GM19395 (cell line): ENCODE measurements around the gene MEIOB.
"Not testable (repeated sequence)": the region's sequence is repeated elsewhere in the genome, so short reads cannot be mapped to it uniquely, and the experiment has no call there.

Experiments used
- ATAC-seq: cut with Tn5 transposase; IDR thresholded peaks from one replicate; pipeline ENCODE4 v1.9.1; 2021; ENCODE audit warnings: mild to moderate bottlenecking, moderate library complexity; ENCODE audit not compliant: unreplicated experiment

Gene MEIOB

DNA sequence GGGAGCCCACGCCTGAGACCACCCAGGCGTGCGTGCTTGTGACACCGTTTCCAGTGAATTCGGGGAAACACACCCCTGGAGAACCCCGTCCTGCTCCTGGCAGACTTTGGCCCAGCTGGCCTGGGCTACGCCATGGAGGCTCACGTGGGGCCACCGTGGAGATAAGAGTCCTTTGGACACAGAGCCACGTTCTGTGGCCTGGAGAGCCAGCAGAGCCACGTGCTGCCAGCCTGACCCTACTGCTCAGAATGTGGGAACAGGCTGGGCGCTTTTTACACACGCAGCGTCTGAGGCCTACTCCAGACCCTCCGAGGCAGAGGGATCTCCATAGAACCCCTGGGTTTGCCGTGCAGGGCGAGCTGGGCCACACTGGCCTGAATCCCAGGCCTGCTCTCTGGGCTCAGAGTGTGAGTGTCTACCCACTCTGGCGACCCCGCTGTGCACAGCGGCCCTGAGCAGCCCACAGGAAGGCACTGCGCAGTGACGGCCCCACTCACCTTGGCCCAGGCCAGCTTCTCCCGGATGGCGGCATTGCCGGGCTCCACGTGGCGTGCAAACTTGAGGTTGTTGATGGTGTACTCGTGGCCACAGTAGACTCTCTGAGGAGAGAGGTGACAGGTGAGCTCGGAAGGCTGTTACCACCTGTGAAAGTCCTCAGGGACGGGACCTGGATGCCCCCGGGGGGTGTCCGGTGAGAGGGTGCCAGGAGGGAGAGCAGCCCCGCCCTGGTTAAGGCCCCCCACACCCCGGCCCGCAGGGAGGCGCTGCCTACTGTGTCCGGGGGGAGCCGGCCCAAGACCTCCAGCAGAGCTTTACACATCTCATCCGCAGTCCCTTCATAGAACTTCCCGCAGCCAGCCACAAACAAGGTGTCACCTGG lies 55.3 kb downstream of the MEIOB start:
- no peak for ATAC-seq

DNA sequence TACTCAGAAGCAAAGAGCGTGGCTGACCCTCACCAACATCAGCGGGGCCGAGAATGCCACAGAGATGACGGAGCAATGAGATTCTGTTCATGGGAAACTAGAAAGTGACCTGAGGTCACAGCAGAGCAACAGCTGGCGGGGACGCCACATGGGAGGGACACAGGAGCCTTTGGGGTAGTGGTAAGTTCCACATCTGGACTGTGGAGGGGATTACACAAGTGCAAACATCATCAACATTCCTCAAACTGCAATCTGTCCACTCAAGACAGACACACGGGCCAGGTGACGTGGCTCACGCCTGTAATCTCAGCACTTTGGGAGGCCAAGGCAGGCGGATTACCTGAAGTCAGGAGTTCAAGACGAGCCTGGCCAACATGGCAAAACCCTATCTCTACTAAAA lies 56.5 kb downstream of the MEIOB start:
- no peak for ATAC-seq

DNA sequence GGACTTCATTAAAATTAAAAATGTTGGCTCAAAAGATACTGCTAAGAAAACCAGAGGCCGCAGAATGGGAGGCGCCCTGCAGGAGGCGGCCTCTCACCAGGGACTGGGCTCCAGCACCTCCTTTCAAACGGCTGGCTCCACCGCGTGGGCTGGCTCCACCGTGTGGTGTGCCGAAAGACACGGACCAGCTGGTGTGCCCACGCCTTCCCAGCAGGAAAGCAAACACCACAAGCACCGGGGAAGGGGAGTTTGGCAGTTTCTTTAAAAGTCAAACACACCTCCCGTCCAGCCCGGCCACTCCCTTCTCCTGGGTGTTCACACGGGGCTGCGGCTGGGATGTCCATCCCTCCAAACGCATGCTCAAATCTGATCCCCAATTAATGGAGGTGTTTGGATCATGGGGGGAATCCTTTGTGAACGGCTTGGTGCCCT lies 59.2 kb downstream of the MEIOB start:
- no peak for ATAC-seq

DNA sequence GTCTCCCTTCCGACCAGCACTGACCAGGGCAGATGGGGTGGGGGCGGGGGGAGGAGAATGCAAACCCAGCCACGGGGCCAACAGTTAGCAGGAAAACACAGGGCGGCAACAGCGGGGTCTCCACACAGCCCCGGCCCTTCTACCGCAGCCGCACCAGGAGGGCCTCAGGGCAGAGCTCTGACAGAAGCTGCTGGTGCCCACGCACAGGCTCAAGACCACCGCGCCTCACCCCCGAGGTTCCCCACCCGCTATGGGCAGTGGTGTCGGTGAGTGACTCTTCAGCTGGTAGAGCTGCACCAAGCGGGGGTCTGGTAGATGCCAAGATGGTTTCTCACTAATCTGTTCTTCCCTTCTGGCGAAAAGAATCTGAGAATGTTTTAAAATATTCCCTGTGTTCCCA lies 61.4 kb downstream of the MEIOB start:
- ATAC-seq = no peak

DNA sequence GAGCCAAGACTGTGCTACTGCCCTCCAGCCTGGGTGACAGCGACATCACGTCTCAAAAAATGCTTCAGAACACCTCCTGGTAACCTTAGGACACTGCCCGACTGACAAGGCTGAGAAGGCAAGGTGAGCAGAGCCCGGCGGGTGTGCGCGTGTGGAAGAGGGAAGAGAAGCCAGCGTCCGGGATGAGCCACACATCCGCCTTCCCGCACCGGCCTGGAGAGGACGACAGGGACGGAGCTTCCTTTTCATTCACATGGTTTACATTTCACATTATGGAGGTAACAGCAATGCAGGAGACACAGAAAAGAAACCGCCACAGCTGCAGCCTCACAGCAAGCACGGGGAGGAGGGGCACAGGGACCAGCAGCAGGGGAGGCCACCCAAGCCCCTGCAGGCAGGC lies 61.9 kb downstream of the MEIOB start:
- ATAC-seq = no peak

DNA sequence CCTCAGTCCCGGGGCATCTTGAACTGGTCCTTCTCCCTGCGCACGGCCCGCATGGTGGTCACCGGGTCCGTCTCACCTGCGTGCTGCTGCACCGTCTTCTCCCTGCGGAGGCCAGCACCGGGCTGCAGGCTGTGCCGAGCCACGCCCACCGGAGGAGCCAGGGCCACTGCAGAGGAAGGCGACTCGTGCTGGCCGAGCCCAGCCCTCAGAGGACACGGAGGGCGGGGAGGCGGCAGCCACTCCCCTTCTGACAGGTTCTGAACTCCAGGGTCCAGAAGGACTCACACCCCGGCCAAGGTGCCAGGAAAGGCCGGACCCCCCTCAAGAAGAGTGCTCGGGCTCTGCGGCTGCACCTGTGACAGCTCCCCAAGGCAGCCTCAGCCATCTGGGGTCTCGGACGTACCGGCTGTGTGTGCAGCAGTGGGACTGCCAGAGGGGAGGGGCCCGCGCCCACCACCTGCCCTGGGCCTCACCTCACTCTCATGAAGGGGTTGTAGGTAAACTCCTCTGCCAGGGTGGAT lies 62.6 kb downstream of the MEIOB start:
- ATAC-seq = no peak

DNA sequence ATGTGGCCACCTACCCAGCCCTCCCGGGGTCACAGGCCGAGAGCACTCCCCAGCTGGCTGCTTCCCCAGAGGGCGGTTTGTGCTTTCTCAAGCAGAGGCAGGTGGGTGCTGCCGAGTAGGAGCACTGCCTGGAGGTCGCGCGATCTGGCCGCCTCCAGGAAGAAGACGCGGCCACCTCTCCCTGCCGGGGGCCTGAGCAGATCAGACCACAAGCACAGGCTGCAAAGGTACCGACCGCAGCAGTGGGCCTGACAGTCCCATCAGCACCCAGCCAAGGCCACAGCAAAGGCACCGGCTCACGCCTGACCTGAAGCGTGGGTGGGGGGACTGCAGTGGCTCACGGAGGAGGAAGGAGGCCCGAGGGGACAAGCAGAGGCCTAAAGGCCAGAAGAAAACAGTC lies 63.3 kb downstream of the MEIOB start:
- ATAC-seq = no peak

DNA sequence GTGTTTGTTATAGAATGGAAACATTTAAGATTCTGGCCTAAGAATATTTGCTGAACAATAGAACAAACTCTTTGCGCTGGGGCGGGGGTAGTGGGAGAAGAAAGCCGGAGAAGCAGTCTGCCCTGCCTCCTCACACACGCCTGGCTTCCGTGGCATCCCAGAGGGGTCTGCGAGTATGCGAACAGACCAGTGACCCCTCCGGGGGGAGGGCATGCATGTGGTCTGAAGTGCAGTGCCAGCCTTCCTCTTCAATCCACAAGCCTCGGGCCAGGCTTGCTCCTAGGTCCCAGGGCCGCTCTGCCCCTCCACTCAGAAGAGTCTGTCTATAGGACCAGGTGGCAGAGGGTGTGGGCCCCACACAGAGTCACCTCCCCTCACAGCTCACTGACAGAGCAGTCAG lies 64.3 kb downstream of the MEIOB start:
- no peak for ATAC-seq

DNA sequence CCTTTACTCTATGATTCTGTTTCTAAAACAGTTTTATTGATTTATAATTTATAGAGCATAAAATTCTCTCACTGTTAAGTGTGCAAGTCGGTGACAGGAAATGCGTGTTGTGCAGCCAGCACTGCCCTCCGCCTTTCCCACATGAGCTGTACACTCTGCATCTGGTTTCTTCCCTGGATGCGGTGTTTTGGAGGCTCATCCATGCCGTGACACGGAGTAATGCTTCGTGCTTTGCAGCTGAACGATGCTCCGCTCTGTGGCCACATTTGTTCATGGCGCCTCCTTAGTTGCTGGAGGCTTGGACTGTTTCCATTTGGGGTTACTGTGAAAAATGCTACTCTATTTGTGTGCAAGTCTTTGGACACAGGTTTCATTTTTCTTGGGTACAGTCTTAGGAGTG lies 71.3 kb downstream of the MEIOB start:
- ATAC-seq = no peak

DNA sequence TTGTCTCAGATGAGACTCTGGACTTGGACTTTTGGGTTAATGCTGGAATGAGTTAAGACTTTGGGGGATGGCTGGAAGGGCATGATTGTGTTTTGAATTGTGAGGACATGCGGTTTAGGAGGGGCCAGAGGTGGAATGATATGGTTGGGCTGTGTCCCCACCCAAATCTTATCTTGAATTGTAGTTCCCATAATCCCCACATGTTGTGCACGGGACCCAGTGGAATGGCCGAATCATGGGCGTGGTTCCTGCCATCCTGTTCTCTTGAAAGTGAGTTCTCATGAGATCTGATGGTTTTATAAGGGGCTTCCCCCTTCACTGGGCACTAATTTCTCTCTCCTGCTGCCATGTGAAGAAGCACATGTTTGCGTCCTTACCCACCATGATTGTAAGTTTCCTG lies 72.7 kb downstream of the MEIOB start:
- ATAC-seq = not testable (repeated sequence)

DNA sequence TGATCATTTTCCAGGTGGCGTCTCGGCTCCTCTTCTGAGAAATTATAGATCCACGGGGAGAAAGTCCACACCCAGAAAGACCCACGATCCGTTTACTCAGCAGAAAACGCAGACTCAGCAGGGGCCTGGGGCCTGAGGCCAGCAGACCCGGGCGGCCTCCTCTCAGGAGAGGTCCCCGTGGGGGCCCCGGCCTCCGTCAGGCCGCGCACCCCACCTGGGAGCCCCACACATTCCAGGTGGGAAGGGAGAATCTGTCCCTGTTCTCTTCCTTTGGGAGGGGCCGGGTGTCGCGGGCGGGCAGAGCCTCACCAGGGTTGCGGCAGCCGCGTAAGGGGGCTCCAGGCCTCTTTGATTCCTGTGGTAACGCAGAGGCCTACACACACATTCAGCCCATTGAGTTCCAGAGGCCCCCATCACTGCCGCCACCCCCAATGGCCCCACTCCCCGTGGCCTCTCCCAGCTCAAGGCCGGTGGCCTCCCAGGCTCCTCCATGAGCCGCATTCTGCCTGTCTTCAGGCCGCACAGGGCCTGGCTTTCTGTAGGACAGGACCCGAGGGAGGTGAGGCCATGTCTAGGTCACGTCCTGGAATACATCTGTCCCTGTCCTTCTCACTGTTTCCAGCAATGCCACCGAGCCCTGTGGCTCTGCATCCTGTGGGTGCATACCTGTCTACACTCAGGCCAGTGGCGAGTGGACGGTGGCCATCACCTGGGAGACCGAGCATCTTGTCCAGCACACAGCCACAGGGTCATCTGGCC lies 76.9 kb downstream of the MEIOB start:
- ATAC-seq = no peak

DNA sequence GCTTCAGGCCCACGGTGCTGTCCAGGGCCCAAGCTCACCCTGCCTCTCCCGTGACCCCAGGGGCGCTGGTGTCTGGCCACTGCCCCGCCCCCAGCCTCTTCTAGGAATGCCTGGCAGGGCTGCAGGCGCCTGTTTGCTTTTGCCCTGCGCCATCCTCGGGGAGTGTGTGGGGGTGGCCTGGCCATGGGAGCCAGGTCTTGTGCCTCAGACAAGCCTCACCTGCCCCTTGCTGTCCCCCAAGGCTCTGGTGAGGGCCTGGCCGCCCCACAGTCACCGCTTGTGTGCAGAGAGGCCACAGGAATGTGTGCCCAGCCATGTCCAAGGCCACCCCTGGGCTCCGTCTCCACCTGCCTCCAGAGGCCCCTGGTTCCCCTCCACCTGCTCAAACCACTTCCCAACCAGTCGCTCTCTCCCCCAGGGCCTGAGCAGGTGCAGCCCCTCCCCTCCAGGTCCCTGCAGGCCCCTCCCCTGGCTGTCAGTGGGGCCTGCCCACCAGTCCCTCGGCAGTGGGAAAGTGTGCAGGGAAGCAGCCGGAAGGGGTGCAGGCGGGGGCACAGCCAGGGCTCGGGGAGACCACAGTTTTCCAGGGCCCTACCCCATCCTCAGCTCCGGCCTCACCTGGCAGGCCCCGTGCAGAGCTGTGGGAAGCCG lies 77.6 kb downstream of the MEIOB start:
- ATAC-seq = no peak

DNA sequence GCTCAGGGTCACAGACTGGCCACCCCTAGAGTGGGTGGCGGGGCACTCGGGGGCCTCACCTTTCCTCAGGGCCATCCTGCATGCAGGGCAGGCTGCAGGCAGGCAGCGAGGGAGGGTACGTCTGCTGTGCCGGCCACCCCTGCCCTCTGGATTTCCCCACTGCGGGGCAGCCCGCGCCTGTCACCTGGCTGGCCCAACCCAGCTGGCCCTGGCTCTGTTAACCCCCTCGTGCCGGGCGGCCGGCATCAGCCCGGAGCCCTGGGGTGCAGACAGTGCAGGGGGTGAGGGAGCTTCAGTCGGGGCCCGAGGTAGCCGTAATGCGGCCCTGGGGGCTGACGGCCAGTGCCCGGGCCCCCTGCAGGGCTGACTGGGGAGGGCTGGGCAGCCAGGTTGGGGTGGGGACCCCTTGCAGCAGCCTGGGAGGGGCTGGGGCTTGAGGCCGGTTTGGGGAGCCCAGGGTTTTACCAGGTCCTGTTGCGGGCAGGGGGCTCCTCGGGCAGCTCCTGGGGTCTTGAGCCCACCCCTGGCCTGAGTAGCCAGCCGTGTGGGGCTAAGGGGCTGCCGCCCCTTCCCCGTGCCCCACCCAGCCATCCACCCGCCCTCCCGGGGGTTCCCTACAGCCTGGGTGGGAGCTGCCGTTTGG lies 78.3 kb downstream of the MEIOB start, which contains the start of gene IGFALS:
Gene IGFALS (minus strand): TSS at position 128 of the 643 bp plus-strand sequence. CDS start 53 bp downstream, at position 75.
- ATAC-seq = no peak

DNA sequence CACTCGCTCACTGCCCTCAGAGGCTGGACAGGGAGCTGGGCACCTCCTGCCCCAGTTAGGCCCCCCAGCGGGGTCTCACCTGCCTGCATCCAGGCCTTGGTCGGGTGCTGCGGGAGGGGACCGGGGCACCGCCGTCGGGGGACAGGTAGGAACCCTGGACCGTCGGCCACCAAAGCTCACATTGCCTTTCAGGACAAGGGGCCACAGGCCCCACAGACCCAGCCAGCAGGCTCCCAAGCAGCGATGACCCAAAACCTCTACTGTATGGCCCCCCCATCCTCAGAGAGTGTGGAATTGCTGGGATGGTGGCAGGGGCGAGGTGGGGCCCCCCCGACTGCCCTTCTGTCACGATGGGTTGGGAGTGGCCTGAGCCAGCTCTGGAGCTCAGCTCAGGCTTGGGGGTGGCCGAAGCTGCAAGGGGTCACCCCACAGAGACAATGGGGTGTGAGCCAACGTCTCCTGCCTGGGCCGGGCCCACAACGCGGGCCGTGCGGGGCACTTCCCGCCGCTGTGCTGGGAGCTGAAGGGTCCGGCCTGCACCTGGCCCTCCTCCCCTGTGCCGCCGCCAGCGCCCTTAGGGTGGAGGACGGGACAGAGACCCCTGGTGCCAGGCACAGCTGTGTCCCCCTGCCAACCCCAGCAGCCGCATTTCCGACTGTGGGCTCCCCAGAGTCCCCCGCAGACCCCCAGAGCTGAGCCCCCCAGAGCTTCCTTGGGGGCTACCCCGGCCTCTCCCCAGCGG lies 79.0 kb downstream of the MEIOB start:
- no peak for ATAC-seq

DNA sequence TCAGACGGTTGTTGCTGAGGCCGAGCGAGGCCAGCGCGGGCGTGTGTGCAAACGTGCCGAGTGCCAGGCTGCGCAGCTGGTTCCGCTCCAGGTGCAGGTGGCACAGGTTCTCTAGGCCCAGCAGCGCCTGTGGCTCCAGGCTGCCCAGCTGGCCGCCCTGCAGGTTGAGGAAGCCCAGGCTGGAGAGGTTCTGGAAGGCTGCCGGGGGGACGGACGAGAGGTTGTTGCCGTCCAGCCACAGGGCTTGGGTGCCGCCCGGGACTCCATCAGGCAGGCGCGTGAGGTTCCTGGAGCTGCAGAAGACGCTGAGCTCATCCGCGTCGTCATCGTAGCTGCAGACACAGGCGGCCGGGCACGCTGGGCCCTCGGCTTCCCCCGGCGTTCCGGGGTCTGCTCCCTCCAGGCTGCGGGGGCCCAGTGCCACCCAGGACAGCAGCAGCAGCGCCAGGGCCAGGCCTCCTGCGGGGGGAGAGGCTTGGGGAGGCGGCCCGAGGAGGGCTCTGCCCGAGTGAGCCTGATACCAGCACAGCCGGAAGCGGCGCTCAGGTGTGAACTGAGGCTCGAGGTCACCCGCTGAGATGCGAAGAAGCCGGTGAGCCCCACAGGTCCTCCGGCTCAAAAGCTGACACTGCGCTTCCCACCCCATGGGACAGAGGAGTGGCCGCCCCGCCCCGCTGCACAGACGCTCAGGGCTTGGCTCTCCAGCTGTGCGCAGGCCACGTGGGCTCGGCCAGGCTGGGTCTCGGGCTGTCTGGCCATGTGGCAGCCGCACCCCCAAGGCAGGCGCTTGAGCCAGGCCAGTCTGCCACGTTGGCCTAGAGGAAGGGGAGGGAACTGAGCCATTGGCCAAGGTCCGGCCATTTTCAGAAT lies 79.8 kb downstream of the MEIOB start:
- ATAC-seq = no peak

DNA sequence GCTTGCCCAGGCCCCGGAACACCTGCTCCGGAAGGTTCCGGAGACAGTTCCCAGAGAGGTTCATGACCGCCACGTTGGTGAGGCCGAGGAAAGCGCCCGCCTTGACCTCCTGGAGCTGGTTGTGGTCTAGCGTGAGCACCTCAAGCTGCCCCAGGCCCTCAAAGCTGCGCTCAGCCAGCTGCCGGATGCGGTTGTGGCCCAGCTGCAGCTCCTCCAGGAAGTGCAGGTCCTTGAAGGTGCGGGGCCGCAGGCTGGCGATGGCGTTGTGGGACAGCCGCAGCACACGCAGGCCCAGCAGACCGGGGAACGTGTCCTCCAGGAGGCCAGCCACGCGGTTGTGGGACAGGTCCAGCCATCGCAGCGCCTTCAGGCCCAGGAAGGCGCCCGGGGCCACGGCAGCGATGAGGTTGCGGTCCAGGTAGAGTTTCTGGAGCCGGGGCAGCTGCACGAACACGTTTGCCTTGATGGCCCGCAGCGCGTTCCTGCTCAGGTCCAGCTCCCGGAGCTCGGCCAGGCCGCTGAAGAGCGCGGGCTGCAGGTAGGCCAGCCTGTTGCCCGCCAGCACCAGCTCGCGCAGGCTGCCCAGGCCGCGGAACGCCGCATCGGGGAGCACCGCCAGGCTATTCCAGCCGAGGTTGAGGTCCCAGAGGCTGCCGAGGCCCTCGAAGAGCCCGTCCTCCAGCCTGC lies 80.6 kb downstream of the MEIOB start:
- no peak for ATAC-seq

DNA sequence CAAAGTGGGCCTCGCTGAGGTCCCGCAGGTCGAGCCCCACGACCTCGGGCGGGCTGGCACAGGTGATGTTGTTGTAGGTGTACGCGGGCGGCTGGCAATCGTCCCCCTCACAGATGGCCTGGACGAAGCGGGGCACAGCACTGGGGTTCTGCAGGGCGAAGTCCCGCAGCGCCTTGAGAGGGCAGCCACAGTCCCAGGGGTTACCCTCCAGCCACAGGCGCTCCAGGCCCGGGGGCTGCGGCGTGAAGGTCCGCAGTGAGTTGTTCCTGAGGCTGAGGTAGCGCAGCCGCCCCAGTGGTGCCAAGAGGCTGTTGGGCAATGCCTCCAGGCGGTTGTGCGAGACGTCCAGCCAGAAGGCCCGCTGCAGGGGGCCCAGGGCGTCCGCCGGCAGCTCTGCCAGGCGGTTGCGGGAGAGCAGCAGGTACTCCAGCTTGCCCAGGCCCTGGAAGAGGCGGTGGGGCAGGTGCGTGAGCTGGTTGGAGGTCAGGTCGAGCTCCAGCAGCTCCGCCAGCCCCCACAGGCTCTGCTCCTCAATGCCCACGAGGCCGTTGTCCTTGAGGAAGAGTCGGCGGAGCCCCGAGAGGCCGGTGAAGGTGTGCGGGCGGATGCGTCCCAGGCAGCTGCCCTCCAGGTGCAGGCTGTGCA lies 81.2 kb downstream of the MEIOB start:
- ATAC-seq = no peak

DNA sequence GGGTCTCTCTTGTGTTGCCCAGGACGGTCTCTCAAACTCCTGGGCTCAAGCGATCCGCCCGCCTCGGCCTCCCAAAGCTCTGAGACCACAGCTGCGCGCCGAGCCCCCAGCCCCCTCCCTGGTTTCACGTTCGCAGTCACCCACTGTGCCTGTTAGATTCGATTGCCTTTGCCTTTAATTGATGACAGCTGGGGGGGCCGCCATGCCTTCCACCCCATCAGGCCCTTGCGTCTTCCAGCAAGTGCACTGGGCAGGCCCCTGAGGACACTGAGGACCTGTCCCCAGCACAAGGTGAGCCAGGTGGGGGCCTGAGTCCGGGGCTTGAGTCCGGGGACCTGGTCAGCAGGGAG lies 81.7 kb downstream of the MEIOB start:
- ATAC-seq = no peak
